ENCODE measurements around the gene HMGCS2. TPM values are rescaled to one million over a fixed set of nuclear protein-coding genes. Genes with fewer than 3 reads are reported as not detected.

HMGCS2 gene
- total RNA-seq, 1 experiment from 2014 or later, result not detected

- H3K9me3 ChIP-seq (ENCODE audit: insufficient read depth, low read depth), result no peaks in the 10 kb centered on the region
- DNase-seq, result no peak
- no peaks in the 10 kb centered on the region for H3K27me3 ChIP-seq (ENCODE audit: insufficient read depth, low read depth)
- peaks cover 21% of the 10 kb centered on the region; the same call in 1 of the 2 replicates for H4K20me1 ChIP-seq (ENCODE audit: insufficient read depth)
- BruUV-seq (replicated peaks), result no TSS peak
- CTCF ChIA-PET, result interaction anchor here (0.9 to 1.6 kb wide), 2 partner anchors 22 to 64 kb away, joined by 3 to 7 read pairs; no protein-coding TSS in a partner anchor
- no peak overlapping the region for H2AFZ ChIP-seq
- no peak overlapping the region for H3K4me2 ChIP-seq
- no peak overlapping the region for H3K27ac ChIP-seq
- peaks cover 39% of the 10 kb centered on the region; the same call in 1 of the 2 replicates for H3F3A ChIP-seq (ENCODE audit: insufficient read depth, low read depth)
- intact Hi-C loops (cut with micrococcal nuclease; ENCODE audit: unreplicated experiment), result loop anchor here (2.0 to 10.0 kb wide), 2 partner anchors 126 to 200 kb away; no protein-coding TSS in a partner anchor
- H3K9me2 ChIP-seq (ENCODE audit: insufficient read depth), result no peaks in the 10 kb centered on the region
- H3K79me2 ChIP-seq (ENCODE audit: low read depth), result no peaks in the 10 kb centered on the region
- POLR2A ChIA-PET (ENCODE audit: unreplicated experiment), result no interaction called here
- H3K36me3 ChIP-seq (ENCODE audit: low read depth), result peaks cover 7% of the 10 kb centered on the region; the same call in 1 of the 2 replicates
- no peak for TF ChIP-seq EZH2 (IDR thresholded peaks at IDR 0.05; ENCODE audit: low read depth)
- no peak for TF ChIP-seq CTCF (conservative IDR thresholded peaks at IDR 0.05)
- no peak overlapping the region for H3K4me3 ChIP-seq
- H3K4me1 ChIP-seq (replicated peaks; ENCODE audit: insufficient read depth), result no peaks in the 10 kb centered on the region
Observed at GRCh38 chr1:119745034-119745433, 23.7 kb downstream of the HMGCS2 start.

GRCh38 chr1:119744598-119744942 is 24.1 kb downstream of the HMGCS2 start:
- no TSS peak for BruUV-seq (replicated peaks)
- Histone ChIP-seq H3K9me3 (ENCODE audit: insufficient read depth, low read depth) (no peaks in the 10 kb centered on the region), H3K36me3 (ENCODE audit: low read depth) (peaks cover 12% of the 10 kb centered on the region), H3K4me1 (replicated peaks; ENCODE audit: insufficient read depth) (no peaks in the 10 kb centered on the region), H2AFZ (no peak overlapping the region), H3K27ac (no peak overlapping the region), H3K27me3 (ENCODE audit: insufficient read depth, low read depth) (no peaks in the 10 kb centered on the region), H3F3A (ENCODE audit: insufficient read depth, low read depth) (peaks cover 39% of the 10 kb centered on the region; the same call in 1 of the 2 replicates), H4K20me1 (ENCODE audit: insufficient read depth) (peaks cover 21% of the 10 kb centered on the region; the same call in 1 of the 2 replicates), H3K4me3 (no peak overlapping the region), H3K9me2 (ENCODE audit: insufficient read depth) (no peaks in the 10 kb centered on the region), H3K79me2 (ENCODE audit: low read depth) (no peaks in the 10 kb centered on the region), H3K4me2 (no peak overlapping the region)
- ChIA-PET CTCF (interaction anchor here (0.9 to 1.6 kb wide), 2 partner anchors 22 to 64 kb away, joined by 3 to 7 read pairs; no protein-coding TSS in a partner anchor), POLR2A (ENCODE audit: unreplicated experiment) (no interaction called here)
- DNase-seq, result no peak
- intact Hi-C loops (cut with micrococcal nuclease; ENCODE audit: unreplicated experiment), result loop anchor here (1.0 to 10.0 kb wide), 4 partner anchors 65 to 200 kb away; no protein-coding TSS in a partner anchor
- TF ChIP-seq CTCF (conservative IDR thresholded peaks at IDR 0.05) (no peak), EZH2 (IDR thresholded peaks at IDR 0.05; ENCODE audit: low read depth) (no peak)

GRCh38 chr1:119743776-119744597 is 24.7 kb downstream of the HMGCS2 start:
- BruUV-seq (replicated peaks), result no TSS peak
- Histone ChIP-seq H3K27ac (no peak overlapping the region), H2AFZ (no peak overlapping the region), H3K4me1 (replicated peaks; ENCODE audit: insufficient read depth) (no peaks in the 10 kb centered on the region), H3K79me2 (ENCODE audit: low read depth) (no peaks in the 10 kb centered on the region), H3K9me2 (ENCODE audit: insufficient read depth) (no peaks in the 10 kb centered on the region), H3K9me3 (ENCODE audit: insufficient read depth, low read depth) (no peaks in the 10 kb centered on the region), H3K4me2 (no peak overlapping the region), H3F3A (ENCODE audit: insufficient read depth, low read depth) (peaks cover 39% of the 10 kb centered on the region; the same call in 1 of the 2 replicates), H3K36me3 (ENCODE audit: low read depth) (peaks cover 18% of the 10 kb centered on the region), H4K20me1 (ENCODE audit: insufficient read depth) (peaks cover 21% of the 10 kb centered on the region; the same call in 1 of the 2 replicates), H3K4me3 (no peak overlapping the region), H3K27me3 (ENCODE audit: insufficient read depth, low read depth) (no peaks in the 10 kb centered on the region)
- ChIA-PET POLR2A (ENCODE audit: unreplicated experiment) (no interaction called here), CTCF (interaction anchor here (0.9 to 1.6 kb wide), 4 partner anchors 23 to 132 kb away, joined by 3 to 7 read pairs (median 3); no protein-coding TSS in a partner anchor)
- intact Hi-C loops (cut with micrococcal nuclease; ENCODE audit: unreplicated experiment), result loop anchor here (1.0 to 10.0 kb wide), 4 partner anchors 65 to 201 kb away; no protein-coding TSS in a partner anchor
- DNase-seq, result peak; percentile 55 to 58
- TF ChIP-seq CTCF (conservative IDR thresholded peaks at IDR 0.05) (peak; percentile 99), EZH2 (IDR thresholded peaks at IDR 0.05; ENCODE audit: low read depth) (no peak)
